PFSK-1 (cell line): ENCODE measurements around the gene FDX2.

Source experiments
- FOXP2 ChIP-seq: optimal IDR thresholded peaks from 2 replicates; pipeline ENCODE3; 2011; ENCODE audit warnings: borderline replicate concordance, control low read depth, inconsistent platforms; ENCODE audit not compliant: insufficient read depth; ENCODE audit errors: extremely low read length, extremely low read depth
- POLR2AphosphoS5 ChIP-seq: IDR thresholded peaks from 2 replicates; pipeline ENCODE4 v1.6.1; 2012; ENCODE audit warnings: low read depth, mild to moderate bottlenecking, control low read depth, low read length, moderate library complexity
- SIN3A ChIP-seq: IDR thresholded peaks from 2 replicates; pipeline ENCODE4 v1.6.1; 2012; ENCODE audit warnings: mild to moderate bottlenecking, low read length, moderate library complexity, borderline replicate concordance; ENCODE audit not compliant: insufficient read depth
- TAF1 ChIP-seq: IDR thresholded peaks from 2 replicates; pipeline ENCODE4 v1.6.1; 2012; ENCODE audit warnings: low read length, control low read depth, borderline replicate concordance; ENCODE audit not compliant: insufficient read depth
- TF ChIP-seq, protein P1 (sequence below), 2 experiments: IDR thresholded peaks; 2 replicates each; pipeline versions ENCODE4 v1.6.1 to v1.8.0; 2011 to 2012; ENCODE audit warnings: low read depth in 2 of 2, low read length in 2 of 2, control low read depth in 1 of 2, inconsistent platforms in 1 of 2, mild to moderate bottlenecking in 1 of 2, moderate library complexity in 1 of 2; ENCODE audit not compliant: insufficient read depth in 1 of 2

Gene FDX2

DNA sequence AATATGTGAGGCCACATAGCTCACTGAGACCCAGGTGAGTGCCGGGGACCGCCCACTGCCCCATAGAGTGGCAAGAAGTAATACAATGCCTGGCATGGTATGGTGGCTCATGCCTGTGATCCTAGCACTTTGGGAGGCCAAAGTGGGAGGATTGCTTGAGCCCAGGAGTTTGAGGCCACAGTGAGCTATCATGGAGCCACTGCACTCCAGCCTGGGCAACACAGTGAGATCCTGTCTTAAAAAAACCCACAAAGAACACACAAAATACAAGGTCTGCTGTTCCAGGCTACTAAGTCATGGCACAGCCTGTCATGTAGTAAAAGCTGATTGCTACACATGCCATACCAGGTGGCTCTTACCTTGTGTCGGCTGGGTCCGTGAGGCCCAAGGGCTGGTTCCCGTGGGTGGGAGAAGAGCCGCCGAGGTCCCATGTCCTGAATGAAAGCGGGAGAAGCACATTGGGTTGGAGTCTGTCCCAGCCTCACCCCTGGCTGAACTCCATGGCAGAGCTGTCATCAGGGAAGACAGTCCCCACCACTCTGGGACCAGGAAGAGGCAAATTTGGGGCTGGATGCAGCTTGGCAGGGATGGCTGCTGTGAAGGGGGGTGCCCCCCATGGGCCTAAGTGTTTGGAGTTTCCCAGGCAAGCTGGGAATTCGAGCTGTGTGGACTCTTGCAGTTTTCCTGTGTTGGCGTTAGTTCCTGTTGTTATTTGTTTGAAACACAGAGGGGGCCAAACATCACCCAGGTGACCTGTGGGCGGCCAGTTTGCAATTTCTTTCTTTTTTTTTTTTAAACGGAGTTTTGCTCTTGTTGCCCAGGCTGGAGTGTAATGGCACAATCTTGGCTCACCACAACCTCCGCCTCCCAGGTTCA lies 3.2 kb upstream of the FDX2 start:
- no peak for TF ChIP-seq TAF1
- TF ChIP-seq FOXP2 = no peak
- TF ChIP-seq, protein P1, sequence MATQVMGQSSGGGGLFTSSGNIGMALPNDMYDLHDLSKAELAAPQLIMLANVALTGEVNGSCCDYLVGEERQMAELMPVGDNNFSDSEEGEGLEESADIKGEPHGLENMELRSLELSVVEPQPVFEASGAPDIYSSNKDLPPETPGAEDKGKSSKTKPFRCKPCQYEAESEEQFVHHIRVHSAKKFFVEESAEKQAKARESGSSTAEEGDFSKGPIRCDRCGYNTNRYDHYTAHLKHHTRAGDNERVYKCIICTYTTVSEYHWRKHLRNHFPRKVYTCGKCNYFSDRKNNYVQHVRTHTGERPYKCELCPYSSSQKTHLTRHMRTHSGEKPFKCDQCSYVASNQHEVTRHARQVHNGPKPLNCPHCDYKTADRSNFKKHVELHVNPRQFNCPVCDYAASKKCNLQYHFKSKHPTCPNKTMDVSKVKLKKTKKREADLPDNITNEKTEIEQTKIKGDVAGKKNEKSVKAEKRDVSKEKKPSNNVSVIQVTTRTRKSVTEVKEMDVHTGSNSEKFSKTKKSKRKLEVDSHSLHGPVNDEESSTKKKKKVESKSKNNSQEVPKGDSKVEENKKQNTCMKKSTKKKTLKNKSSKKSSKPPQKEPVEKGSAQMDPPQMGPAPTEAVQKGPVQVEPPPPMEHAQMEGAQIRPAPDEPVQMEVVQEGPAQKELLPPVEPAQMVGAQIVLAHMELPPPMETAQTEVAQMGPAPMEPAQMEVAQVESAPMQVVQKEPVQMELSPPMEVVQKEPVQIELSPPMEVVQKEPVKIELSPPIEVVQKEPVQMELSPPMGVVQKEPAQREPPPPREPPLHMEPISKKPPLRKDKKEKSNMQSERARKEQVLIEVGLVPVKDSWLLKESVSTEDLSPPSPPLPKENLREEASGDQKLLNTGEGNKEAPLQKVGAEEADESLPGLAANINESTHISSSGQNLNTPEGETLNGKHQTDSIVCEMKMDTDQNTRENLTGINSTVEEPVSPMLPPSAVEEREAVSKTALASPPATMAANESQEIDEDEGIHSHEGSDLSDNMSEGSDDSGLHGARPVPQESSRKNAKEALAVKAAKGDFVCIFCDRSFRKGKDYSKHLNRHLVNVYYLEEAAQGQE (IDR thresholded peaks at IDR 0.05; ENCODE audit: insufficient read depth in 1 of 2, low read depth in 2 of 2, low read length in 2 of 2) = no peak
- TF ChIP-seq POLR2AphosphoS5 = no peak
- no peak for TF ChIP-seq SIN3A

DNA sequence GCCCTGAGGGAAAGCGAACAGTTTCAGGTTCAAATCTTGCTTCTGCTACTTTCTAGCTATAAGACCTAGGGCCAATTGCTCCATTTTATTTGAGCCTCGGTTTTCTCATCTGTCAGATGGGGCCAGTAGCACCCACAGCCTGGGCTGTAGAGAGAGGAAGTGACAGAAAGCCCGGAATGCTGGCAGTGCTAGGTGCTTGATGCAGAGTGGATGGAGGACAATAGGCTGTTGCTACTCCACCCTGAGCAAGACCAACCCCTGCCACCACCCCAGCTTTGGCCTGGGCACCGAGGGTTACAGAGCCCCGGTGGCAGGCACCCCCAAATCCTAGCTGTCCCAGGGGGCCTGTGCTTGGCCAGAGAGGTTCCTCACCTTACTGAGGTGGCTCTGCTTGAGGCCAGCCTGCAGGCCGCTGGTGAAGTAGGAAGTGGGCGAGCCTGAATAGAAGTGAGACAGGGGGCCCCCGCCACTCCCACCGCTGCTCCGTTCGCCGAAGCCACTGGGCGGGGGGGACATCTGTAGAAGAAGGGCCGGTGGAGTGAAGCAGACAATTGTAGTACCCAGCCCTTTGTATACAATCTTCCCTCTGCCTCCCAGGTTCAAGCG lies 2.1 kb upstream of the FDX2 start:
- TF ChIP-seq SIN3A (no peak), POLR2AphosphoS5 (no peak)

DNA sequence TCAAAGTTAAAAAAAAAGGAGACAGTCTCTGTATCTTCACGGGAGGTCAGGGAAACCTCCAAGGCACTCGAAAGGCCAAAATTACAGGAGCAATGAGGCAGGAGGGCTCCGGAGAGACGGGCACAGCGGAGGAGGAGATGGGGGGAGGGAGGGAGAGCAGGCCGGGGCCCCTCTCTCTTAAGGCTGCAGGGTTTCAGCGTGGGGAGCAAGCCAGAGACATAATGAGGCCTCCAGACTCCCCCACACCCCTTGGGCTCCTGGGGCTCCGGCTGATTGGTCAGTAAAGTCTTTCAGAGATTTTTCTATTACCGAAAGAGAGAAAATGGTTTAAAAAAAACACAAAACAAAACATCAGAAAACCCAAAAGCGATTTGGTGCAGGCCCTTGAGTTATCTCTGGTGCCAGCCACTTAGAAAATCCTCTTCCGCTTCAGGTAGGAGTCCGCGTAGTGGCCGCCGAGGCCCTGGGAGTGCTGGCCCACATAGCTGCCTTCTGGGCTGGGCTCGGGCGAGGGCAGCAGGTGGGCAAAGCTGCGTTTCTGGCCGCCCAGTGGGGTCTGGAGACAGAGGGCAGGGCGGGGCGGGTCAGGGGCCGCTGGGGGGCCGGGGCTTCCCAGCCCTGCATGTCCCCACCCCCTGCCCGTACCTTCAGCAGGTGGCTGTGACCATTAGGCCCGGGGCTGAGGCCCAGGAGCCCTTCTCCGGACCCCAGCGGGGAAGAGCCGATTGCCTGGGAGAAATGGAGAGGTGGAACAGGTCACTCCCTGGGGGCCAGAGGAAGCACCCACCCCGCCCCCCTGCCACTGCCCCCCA lies 1.4 kb upstream of the FDX2 start:
- TF ChIP-seq POLR2AphosphoS5 = no peak
- TF ChIP-seq, protein P1 (IDR thresholded peaks at IDR 0.05; ENCODE audit: insufficient read depth in 1 of 2, low read depth in 2 of 2, low read length in 2 of 2) = no peak
- TF ChIP-seq FOXP2 = no peak
- TF ChIP-seq SIN3A = no peak
- TF ChIP-seq TAF1 = no peak

DNA sequence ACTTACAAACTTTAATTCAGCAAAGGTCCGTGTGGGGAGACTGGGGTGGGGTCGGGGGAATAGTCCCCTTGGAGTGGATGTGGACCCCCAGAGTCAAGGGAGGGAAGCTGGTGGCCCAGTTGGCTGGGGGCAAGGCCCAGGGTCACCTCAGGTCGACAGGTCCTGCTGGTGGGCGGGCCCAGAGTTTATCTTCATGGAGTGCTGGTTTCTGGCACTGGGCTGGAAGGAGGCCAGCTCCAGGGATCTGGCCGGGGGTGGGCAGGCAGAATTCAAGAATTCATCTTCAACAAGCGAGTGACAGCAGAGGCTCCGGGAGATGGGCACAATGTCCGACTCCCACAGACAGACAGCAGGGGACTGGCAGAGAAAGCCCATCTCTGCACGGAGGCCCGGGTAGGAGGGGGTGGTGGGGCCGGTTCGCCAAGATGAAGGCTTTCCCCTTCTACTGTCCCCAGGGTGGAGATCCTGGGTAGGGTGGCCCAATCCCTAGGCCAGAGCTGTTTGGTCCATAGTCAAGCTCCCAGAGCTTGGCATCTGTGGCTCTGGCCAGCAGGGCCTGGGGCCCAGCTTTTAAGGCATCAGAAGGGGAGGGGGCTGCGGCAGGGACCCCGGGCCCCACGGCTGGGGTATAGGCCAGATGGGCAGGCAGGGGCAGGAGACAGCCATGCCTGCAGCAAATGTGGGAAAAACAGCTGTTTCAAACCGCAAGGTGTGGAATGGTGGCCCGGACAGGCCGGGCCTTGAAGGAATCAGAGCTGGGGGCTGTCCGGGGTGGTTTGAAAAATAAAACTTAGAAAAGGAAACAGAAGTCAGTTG lies 622 bp upstream of the FDX2 start:
- no peak for TF ChIP-seq SIN3A
- TF ChIP-seq FOXP2 = no peak
- TF ChIP-seq, protein P1 (IDR thresholded peaks at IDR 0.05; ENCODE audit: insufficient read depth in 1 of 2, low read depth in 2 of 2, low read length in 2 of 2) = no peak
- TF ChIP-seq TAF1 = no peak
- no peak for TF ChIP-seq POLR2AphosphoS5

DNA sequence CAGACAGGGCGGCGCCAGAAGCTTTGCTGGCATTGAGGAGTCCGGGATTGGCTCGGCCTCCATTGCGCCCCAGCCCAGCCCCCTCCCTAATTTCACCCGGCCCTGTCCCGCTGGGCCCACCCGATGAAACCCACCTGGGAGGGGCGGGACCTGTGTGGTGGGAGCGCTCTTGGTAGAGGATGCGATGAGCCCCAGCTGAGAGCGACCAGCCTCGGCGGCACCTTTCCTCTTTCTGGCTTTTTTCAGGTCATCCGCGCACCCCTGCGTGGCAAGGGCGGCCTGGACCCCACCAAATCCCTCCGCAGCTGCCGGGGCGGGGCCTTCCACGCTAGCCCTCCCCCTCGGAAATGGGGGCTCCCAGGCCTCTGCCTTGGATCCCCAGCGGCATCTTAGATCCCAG lies 6.4 kb downstream of the FDX2 start, which contains the start of gene ZGLP1:
Gene ZGLP1, minus strand, starts transcription at position 393 of the 400 bp plus-strand sequence.
- TF ChIP-seq, protein P1 (IDR thresholded peaks at IDR 0.05; ENCODE audit: insufficient read depth in 1 of 2, low read depth in 2 of 2, low read length in 2 of 2) = no peak
- TF ChIP-seq FOXP2 = no peak
